ENCODE measurements around the gene AKNAD1.
"Not testable (repeated sequence)": the region's sequence is repeated elsewhere in the genome, so short reads cannot be mapped to it uniquely, and the experiment has no call there.

AKNAD1 gene

DNA sequence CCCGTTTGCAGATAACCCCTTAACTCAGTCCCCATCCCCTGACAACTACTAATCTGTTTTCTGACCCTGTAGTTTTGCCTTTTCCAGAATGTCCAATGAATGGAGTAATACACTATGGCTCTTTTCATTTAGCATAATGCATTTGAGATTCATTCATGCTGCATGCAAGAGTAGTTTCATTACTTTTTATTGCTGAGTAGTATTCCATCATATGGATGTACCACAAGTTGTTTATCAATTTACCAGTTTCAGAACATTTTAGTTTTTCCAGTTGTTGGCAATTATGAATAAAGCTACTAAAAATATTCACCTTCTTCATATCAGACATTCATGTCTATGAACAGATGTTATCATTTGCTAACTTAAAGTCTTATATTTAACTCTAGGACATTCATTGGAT, 65.1 kb downstream of the AKNAD1 start:
- TF ChIP-seq, protein P1, sequence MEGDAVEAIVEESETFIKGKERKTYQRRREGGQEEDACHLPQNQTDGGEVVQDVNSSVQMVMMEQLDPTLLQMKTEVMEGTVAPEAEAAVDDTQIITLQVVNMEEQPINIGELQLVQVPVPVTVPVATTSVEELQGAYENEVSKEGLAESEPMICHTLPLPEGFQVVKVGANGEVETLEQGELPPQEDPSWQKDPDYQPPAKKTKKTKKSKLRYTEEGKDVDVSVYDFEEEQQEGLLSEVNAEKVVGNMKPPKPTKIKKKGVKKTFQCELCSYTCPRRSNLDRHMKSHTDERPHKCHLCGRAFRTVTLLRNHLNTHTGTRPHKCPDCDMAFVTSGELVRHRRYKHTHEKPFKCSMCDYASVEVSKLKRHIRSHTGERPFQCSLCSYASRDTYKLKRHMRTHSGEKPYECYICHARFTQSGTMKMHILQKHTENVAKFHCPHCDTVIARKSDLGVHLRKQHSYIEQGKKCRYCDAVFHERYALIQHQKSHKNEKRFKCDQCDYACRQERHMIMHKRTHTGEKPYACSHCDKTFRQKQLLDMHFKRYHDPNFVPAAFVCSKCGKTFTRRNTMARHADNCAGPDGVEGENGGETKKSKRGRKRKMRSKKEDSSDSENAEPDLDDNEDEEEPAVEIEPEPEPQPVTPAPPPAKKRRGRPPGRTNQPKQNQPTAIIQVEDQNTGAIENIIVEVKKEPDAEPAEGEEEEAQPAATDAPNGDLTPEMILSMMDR (conservative IDR thresholded peaks at IDR 0.05; ENCODE audit: low read depth, low read length): no peak
- DNase-seq (ENCODE audit: low read depth): no peak
- no peak overlapping the region for H3K4me3 ChIP-seq (ENCODE audit: low read depth, low read length)

DNA sequence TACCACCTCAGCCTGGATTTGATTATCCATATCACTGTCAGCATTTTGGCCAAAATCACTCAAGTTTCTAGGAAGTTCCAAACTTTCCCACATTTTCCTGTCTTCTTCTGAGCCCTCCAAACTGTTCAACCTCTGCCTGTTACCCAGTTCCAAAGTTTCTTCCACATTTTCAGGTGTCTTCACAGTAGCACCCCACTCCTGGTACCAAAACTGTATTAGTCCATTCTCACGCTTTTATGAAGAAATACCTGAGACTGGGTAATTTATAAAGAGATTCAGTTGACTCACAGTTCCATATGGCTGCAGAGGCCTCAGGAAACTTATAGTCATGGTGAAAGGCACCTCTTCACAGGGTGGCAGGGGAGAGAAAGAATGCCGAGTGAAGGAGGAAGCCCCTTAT, 71.0 kb downstream of the AKNAD1 start:
- no peak overlapping the region for H3K4me3 ChIP-seq (ENCODE audit: low read depth, low read length)
- TF ChIP-seq, protein P1 (conservative IDR thresholded peaks at IDR 0.05; ENCODE audit: low read depth, low read length): no peak
- no peak for DNase-seq (ENCODE audit: low read depth)

DNA sequence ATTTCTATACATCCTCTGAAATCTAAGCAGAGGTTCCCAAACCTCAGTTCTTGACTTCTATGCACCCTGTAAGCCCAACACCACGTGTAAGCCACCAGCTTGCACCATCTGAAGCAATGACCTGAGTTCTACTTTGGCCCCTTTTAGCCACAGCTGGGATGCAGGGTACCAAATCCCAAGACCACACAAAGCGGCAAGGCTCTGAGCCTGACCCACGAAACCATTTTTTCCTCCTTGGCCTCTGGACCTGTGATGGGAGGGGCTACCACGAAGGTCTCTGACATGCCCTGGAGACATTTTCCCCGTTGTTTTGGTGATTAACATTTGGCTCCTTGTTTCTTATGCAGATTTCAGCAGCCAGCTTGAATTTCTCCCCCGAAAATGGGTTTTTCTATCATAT, 71.6 kb downstream of the AKNAD1 start:
- H3K4me3 ChIP-seq (ENCODE audit: low read depth, low read length): no peak overlapping the region
- TF ChIP-seq, protein P1 (conservative IDR thresholded peaks at IDR 0.05; ENCODE audit: low read depth, low read length): no peak
- no peak for DNase-seq (ENCODE audit: low read depth)

DNA sequence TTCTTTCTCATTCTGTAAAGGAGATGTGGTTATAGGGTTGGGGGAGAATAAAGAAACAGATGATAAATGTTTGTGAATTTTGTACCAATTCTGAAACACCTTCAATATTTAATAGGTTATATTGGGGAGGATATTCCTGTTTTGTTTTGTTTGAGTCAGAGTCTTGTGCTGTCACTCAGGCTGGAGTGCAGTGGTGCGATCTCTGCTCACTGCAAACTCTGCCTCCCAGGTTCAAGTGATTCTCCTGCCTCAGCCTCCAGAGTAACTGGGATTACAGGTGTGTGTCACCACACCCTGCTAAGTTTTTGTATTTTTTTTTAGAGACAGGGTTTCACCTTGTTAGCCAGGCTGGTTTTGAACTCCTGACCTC, 75.3 kb downstream of the AKNAD1 start:
- H3K4me3 ChIP-seq (ENCODE audit: low read depth, low read length); DNase-seq (ENCODE audit: low read depth): not testable (repeated sequence)

DNA sequence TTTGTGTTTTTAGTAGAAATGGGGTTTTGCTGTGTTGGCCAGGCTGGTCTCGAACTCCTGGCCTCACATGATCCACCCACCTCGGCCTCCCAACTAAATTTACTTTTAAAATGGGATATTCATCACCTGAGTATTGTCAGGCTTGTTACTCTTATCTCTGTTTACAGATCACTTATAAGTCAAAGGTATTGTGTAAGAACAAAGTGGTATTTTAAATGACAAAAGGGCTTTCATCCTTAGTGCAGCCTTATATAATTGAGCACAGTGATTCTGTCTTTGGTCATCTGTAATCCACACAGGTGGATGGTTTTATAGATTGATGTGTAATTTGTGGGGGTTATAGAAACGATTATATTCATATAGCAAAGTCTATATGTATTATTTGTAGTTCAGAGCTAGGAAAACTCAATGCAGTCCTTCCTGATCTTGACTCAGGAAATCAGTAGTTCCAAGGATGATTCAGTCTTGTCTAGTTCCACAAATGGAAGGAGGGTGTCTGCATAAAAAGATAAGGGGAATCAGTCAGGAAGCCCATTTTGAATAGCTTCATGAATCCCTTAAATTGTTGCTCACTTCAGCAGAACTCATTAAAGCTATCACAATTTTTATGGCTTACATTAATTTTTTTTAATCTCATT, 75.8 kb downstream of the AKNAD1 start:
- DNase-seq (ENCODE audit: low read depth): no peak
- no peak overlapping the region for H3K4me3 ChIP-seq (ENCODE audit: low read depth, low read length)
- TF ChIP-seq, protein P1 (conservative IDR thresholded peaks at IDR 0.05; ENCODE audit: low read depth, low read length): no peak

DNA sequence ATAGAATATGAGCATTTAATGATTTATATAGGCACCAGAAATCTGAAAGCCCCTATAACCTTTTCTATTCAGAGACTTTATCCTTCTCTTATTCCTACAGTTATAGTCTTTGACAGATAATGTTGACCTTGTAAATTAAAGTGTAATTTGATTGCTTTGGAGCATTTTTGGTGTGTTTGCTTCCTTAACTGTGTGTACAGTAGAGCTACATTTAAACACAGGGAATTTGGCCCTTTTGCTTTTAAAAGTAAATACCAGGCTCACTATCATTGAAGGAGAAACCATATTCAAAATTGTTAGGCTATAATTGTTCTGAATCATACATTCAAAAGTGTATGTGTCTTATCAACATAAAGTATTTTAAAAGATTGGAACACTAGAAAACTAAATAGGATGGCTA, 77.4 kb downstream of the AKNAD1 start:
- H3K4me3 ChIP-seq (ENCODE audit: low read depth, low read length): no peak overlapping the region
- TF ChIP-seq, protein P1 (conservative IDR thresholded peaks at IDR 0.05; ENCODE audit: low read depth, low read length): no peak
- DNase-seq (ENCODE audit: low read depth): no peak

DNA sequence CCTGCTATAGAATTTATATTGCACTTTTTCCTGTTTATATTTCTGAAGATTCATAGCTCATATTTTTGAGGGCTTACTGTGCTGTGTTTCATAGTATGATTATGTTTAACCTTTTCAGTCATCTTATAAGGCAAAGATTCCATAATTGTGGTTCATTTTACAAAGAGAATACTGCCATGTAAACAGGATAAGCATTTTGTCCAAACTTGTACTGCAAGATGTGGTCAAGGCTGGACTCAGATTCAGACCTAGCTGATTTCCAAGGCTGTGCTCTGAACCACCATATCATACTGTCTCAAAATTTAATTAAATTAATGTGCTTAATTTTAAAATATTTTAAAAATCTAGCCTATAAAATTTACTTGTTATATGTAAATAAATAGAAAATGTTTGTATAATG, 79.1 kb downstream of the AKNAD1 start:
- DNase-seq (ENCODE audit: low read depth): no peak
- no peak overlapping the region for H3K4me3 ChIP-seq (ENCODE audit: low read depth, low read length)
- TF ChIP-seq, protein P1 (conservative IDR thresholded peaks at IDR 0.05; ENCODE audit: low read depth, low read length): no peak
